ENCODE data around the gene LRCH2.

DNA sequence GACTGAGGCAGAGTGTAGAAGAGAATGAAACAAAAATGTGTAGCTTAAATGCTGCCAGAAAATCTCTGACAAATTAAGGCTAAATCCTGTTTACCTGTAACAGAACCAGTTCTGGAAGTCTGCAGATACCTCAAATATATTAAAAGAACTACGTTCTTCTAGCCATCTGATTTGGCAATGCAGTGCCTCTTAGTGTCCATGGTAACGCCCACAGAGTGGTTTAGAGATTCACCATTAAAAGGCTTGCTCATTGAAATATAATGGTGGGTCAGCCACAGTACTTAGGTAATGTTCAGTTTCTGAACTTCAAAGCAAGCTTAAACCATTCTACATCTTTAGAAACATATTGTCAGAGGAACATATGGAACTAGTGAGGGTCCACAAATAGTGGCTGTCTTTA is 32.4 kb upstream of the LRCH2 start:
- no peak for TF ChIP-seq EZH2phosphoT487 (IDR thresholded peaks at IDR 0.05; ENCODE audit: low read depth, severe bottlenecking, unreplicated experiment)
- TF ChIP-seq, protein P1, sequence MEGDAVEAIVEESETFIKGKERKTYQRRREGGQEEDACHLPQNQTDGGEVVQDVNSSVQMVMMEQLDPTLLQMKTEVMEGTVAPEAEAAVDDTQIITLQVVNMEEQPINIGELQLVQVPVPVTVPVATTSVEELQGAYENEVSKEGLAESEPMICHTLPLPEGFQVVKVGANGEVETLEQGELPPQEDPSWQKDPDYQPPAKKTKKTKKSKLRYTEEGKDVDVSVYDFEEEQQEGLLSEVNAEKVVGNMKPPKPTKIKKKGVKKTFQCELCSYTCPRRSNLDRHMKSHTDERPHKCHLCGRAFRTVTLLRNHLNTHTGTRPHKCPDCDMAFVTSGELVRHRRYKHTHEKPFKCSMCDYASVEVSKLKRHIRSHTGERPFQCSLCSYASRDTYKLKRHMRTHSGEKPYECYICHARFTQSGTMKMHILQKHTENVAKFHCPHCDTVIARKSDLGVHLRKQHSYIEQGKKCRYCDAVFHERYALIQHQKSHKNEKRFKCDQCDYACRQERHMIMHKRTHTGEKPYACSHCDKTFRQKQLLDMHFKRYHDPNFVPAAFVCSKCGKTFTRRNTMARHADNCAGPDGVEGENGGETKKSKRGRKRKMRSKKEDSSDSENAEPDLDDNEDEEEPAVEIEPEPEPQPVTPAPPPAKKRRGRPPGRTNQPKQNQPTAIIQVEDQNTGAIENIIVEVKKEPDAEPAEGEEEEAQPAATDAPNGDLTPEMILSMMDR (IDR thresholded peaks at IDR 0.05; ENCODE audit: poor library complexity), result no peak
- no peak for TF ChIP-seq EZH2 (IDR thresholded peaks at IDR 0.05; ENCODE audit: borderline replicate concordance)
